GM21423 (cell line): Measurements from ENCODE around the gene ADAMTSL1.
"Not testable (repeated sequence)": the region's sequence is repeated elsewhere in the genome, so short reads cannot be mapped to it uniquely, and the experiment has no call there.

Experiments
- ATAC-seq: cut with Tn5 transposase; IDR thresholded peaks from one replicate; pipeline ENCODE4 v1.9.1; 2021; ENCODE audit warnings: mild to moderate bottlenecking, moderate library complexity; ENCODE audit not compliant: unreplicated experiment

The ADAMTSL1 gene

DNA sequence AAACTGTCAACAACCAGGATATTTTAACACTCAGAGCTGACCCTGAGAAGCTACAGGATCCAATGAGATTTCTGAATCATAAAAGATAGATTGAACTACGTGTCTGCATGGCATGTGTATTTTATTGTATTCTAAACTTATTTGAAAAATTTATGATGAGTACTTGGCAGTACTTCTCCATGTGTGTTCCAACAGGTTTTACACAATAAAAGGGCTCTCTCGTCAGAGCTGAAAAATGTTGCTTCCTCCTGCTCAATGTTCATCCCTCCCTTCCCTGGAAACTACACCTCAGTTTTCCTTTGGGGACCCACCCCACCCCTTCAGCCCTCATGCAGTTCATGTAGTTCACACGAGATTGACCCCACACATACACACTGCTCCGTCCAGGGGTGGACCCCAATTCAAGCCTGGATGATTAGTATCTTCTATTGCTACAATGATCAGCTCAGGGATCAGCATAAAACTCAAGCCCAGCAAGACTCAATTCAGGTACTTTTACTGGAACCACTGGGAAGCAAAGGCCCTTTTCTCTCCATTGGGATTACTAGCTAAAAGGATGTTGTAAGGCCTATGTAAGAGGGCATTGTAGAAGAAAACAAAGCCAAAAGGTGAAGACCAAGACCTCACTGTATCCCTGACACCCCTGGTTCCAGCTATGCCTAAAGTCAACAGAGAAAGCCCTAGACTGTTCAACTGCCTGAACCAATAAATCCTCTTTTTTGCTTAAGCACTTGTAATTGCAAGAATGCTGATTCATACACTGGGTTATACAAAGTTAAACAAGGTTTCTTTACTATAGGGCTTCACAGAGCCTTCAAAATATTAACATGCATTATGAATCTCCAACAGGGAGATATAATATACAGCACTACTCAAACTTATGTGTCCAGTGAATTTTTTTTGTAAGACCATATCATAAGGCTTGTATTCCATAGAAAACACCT lies 446.5 kb downstream of the ADAMTSL1 start:
- ATAC-seq, result no peak

GRCh38 chr9:18921366-18922075 lies 447.6 kb downstream of the ADAMTSL1 start:
- ATAC-seq, result no peak

DNA sequence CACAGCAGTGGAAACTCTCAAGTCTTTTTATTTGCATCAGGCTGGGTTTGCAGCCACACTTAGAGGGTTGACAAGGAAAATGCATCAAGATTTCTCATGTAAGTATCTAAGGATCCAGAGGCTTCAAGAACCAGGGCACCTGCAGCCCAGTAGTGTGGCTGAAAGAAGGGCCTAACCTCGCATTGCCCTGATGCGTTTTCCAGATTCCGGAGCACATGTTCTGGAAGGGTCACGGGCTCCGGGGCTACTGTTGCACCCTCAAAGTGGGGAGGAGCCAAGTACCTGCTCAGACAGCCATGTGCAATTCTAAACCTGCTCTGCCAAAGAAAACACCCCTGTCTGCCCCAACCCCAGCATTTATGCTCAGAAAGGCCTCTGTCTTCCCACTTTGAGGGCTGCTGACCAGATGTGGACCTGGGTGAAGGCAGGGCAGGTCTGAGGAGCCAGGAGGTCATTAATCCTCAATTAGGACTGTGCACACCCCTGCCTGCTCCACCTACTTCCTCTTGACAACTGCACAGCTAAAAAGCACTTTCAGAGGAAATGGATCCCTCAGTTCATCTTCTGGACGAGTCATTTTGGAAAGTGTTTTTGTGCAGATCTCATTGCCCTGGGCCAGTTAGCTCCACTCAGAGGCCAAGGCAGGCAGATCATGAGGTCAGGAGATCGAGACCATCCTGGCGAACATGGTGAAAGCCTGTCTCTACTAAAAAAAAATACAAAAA lies 448.4 kb downstream of the ADAMTSL1 start:
- ATAC-seq, result no peak

DNA sequence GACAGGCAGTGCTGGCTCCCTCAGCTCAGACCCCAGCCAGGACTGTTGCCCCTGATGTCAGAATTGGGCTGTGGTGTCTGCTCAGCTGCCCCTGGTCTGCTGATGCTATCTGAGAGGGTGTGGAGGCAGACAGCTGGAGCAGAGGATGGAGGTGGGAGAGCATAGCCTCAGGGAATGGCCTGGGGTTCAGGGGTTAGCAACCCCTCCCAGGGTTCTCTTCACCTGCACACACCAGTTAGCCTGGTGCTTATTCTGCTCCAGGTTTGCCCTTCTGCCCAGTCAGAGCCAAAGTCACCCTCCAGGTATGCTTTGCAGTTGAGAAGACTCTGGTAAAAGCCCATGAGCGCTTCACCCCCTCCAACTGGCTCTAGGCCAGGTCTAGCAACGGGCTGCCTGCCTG lies 449.2 kb downstream of the ADAMTSL1 start:
- ATAC-seq, result no peak

- ATAC-seq, result no peak
These were observed 449.9 kb downstream of the ADAMTSL1 start for GRCh38 chr9:18923671-18924430.

DNA sequence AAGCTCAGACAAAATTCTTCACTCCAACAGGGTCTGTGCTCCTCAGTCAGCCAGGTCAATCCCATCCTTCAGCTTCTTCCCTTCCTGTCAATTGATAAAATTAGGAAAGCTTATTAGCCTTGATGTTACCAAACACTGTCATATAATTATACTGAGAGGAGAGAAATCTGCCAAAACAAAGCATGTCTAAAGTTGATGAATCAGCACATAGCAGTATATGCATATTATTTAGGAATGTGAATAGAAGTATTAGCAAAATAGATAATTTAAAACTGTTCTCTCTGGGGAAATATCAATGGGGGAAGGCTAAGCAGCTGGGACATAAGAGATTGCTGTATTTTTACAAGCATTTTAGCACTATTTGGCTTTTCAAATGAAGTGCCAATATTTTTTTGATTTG lies 451.9 kb downstream of the ADAMTSL1 start:
- no peak for ATAC-seq

DNA sequence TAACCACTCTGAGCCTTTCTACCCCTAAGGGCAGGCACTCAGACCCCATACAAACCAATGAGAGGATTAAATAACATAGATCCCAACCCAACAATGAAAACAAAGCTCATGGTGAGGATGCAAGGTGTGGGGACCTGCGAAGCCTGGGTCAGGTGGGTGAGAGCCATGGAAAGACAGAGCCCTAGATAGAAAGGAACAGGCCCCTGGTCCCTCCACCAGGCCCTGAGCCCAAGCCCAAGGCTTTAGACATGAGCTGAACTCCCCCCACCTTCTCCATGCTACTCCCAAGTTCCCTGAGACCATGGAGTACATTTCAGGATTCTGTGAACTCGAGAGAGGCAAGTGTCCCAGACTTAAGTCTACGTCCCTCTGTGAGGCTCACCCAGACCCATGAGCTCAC lies 452.6 kb downstream of the ADAMTSL1 start:
- ATAC-seq, result no peak

DNA sequence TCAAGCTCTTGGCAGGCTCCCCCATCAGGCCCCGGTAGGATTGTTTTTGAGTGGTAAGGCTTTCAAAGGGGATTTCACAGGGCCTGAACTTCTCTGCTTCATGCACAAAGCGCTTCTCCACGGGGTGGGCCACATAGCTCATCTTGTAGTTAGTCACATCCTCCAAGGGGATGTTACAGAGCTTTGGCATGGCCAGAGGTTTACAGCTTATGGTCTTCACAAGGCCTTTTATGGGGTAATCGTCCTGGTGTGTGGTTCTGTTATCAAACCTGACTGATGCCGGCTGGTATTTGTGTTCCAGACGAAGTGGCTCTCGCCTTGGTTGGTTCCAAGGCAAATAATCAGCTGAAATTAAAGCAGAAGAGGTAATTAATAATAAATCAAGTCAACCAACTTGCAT lies 454.8 kb downstream of the ADAMTSL1 start:
- no peak for ATAC-seq

GRCh38 chr9:18930611-18931010 lies 456.7 kb downstream of the ADAMTSL1 start:
- ATAC-seq, result not testable (repeated sequence)

DNA sequence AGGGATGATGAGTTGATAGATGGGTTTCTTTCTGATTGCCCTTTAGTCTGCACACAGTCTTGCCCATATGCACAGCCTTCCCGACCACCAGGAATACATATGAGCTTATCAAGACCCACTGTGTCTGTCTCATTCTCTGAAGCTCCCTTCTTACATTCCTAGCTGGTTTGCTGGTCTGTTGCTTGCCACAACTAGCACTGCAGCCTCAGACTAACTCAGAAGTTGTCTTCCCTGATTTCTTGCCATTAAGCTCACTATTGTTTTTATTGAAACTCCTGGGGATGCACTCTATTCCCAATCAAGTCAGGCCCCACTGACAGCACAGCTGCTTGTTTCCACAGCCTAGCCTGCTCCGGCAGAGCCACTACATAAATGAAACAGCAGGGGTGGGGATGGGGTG lies 461.6 kb downstream of the ADAMTSL1 start:
- ATAC-seq, result no peak

DNA sequence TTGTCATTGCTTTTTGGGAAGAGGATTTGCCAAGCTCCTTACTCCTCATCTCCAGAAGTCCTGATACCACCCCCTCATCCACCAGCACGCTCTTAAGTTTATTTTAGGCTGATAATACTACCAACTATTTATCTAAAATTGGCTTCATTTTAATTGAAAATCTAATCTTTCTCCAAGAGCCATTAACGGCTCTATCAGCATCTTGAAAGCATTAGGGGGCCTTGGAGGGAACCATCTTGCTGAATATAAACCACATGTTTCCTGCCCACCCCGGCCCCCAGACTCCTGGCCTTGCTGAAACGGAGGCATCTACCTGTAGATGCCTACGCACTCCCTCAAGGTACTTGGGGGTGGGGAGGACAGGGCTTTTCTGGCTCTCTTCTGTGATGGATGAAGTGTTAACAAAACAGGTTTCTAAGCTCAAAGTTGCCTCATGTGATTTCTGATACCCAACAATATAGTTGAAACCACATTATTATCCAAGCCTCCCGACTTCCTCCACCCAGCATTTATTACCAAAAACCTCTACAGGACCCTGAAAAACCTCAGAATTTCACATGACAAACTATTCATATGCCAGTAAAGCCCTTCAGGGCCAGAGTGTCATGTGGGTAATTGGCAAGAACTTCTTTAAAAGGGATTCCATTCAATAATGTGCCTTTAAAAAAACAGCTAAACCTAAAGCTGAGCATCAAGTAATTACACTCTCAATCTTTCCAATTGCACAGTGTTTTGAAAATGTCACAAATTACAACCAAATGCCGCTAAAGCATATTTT lies 462.3 kb downstream of the ADAMTSL1 start:
- no peak for ATAC-seq

DNA sequence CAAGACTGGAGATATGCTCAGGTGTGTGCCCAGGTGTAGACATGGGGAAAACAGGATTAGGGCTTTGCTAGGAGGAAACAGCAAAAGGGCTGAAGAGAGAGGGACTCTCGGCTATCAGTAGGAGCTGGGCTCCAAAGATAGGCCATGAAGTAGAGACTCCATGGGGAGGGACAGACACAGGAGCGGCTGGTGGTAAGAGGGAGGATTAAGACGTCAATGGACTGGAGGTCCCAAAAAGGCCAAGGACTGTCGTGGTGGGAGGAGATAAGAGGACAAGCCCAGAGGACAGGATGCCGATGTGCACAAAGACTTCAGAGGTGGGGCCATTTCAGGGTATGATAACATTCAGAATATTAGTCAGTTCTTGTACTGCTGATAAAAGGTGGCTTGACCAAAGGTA lies 466.0 kb downstream of the ADAMTSL1 start:
- ATAC-seq, result no peak

DNA sequence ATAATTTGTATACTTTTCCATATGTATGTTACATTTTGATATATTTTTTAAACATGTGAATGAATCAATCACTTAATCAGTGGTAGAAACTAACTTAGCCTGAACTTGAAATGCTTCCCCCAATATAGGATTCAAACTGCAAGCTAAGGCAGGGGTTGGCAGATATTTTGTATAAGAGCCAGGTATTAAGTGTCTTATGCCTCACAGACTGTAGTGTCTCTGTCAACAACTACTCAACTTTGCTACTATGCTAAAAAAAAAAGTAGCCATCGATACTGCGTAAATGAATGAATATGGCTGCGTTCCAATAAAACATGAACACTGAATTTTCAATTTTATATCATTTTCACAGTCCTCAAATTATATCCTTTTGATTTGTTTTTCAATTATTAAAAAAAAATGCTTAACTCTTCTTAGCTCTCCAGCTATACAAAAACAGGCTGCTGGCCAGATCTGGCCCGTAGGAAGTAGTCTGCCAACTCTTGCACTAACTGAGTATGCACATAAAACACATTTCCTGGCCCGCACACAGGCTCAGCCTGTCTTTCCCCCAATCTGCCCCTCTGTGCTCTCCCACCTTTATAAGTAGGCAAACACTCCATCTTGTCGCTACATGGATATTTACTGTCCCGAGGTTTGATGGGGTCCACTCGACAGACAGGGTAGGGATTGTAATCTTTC lies 467.2 kb downstream of the ADAMTSL1 start:
- ATAC-seq, result no peak

DNA sequence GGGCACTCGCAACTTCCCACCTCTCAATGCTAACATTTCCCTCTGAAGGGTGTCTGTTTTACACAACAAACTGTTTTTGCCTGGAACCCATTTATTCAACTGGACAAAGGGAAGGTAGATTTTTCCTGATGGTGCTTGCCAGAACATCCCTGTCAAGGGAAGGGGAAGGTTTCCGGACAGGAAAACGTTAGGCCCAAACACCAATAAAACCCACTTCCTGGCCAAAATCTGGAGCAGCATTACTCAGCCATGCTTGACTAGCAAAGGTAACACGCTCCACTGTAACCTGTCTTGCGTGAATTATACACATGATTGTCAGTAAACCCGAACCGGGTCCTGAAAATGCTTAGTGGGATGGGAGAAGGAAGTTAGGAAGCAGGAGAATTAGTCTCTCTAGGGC lies 468.8 kb downstream of the ADAMTSL1 start:
- ATAC-seq, result no peak

DNA sequence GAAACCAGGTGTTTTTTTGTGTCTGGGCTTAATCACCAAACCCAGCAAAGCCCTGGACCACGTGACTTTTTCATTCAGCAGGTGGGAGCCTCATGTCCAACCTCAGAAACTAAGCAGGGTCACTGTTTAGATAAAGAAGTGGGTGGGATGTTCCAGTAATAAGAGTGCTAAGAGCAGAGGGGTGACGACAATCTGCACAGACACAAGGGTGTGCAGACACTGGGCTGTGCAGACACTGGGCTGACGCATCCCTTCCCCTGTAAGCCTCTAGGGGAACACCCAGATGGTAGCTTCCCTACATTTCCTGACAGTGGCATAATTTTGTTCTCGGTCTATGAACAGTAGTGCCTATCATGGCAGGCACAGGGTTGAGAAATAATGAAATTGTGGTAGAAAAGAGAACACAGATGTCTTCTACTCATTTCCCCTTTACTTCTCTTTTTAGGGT lies 474.0 kb downstream of the ADAMTSL1 start:
- no peak for ATAC-seq

GRCh38 chr9:18951936-18952335 lies 478.0 kb downstream of the ADAMTSL1 start:
- no peak for ATAC-seq

DNA sequence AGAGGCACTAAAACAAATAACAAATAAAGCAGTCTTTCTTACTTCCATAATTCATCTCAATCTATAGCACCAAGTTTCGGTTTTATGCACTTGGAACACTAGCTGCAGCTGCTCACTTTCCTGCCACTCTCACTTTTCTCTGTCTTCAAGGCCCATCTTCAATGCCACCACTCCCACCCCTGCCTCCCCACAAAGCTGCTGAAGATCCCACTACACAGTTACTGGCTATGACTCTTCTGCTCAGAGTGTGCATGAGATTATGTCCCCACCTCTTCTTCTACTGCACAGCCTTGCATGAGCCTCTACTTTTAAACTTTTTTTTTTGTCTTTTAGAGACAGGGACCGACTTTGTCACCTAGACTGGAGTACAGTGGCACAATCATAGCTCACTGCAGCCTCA lies 481.7 kb downstream of the ADAMTSL1 start:
- ATAC-seq, result no peak
